ENCODE data around the gene MTX3.

Gene MTX3

DNA sequence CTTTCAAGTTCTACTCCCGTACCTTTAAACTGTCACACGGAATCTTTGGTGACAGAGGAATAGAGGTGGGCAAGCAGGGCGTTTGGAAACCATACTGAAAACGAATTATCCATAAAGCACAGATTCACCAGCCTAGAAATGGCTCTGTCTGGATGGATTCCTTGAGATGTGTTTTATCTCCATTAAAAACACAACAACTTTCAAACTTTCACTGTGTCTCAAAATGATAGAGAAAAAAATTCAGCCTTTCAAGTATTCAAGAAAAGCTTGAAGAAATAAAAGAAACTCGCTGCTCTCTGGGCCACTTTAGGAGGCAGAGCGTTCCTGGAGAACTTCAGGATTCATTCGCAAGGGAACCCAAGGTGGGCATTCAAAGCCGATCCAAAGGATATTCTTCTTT lies 43.5 kb upstream of the MTX3 start:
- TF ChIP-seq, protein P1, sequence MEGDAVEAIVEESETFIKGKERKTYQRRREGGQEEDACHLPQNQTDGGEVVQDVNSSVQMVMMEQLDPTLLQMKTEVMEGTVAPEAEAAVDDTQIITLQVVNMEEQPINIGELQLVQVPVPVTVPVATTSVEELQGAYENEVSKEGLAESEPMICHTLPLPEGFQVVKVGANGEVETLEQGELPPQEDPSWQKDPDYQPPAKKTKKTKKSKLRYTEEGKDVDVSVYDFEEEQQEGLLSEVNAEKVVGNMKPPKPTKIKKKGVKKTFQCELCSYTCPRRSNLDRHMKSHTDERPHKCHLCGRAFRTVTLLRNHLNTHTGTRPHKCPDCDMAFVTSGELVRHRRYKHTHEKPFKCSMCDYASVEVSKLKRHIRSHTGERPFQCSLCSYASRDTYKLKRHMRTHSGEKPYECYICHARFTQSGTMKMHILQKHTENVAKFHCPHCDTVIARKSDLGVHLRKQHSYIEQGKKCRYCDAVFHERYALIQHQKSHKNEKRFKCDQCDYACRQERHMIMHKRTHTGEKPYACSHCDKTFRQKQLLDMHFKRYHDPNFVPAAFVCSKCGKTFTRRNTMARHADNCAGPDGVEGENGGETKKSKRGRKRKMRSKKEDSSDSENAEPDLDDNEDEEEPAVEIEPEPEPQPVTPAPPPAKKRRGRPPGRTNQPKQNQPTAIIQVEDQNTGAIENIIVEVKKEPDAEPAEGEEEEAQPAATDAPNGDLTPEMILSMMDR (IDR thresholded peaks at IDR 0.05; ENCODE audit: low read depth, low read length), result no peak
- no peak for DNase-seq (ENCODE audit: extremely low read depth, low read depth)

- no peak for DNase-seq (ENCODE audit: extremely low read depth, low read depth)
- TF ChIP-seq, protein P1 (IDR thresholded peaks at IDR 0.05; ENCODE audit: low read depth, low read length), result no peak
These were observed 42.5 kb upstream of the MTX3 start for GRCh38 chr5:80033513-80033912.

- DNase-seq (ENCODE audit: extremely low read depth, low read depth), result no peak
- TF ChIP-seq, protein P1 (IDR thresholded peaks at IDR 0.05; ENCODE audit: low read depth, low read length), result no peak
These were observed 40.0 kb upstream of the MTX3 start for GRCh38 chr5:80031109-80031508.

GRCh38 chr5:80026841-80027240 lies 35.8 kb upstream of the MTX3 start:
- TF ChIP-seq, protein P1 (IDR thresholded peaks at IDR 0.05; ENCODE audit: low read depth, low read length), result no peak
- DNase-seq (ENCODE audit: extremely low read depth, low read depth), result no peak

DNA sequence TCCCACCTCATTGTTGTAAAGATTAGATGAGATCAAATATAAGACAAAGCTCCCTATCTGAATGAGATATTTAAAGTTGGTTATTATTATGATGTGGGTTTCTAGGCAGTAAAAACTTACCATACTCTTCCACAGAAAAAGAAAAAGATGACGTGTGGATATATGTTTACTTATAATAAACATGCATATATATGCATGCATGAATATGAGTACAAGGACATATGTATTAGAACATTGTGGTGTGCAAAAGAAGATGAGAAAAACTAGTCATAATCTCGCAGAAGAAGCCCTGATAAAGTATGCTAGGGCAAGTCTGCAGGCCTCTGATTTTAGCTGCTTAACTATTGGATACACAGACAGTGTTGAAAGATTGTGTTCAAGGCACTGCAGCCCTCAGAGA lies 34.0 kb upstream of the MTX3 start:
- DNase-seq (ENCODE audit: extremely low read depth, low read depth), result no peak
- TF ChIP-seq, protein P1 (IDR thresholded peaks at IDR 0.05; ENCODE audit: low read depth, low read length), result no peak

DNA sequence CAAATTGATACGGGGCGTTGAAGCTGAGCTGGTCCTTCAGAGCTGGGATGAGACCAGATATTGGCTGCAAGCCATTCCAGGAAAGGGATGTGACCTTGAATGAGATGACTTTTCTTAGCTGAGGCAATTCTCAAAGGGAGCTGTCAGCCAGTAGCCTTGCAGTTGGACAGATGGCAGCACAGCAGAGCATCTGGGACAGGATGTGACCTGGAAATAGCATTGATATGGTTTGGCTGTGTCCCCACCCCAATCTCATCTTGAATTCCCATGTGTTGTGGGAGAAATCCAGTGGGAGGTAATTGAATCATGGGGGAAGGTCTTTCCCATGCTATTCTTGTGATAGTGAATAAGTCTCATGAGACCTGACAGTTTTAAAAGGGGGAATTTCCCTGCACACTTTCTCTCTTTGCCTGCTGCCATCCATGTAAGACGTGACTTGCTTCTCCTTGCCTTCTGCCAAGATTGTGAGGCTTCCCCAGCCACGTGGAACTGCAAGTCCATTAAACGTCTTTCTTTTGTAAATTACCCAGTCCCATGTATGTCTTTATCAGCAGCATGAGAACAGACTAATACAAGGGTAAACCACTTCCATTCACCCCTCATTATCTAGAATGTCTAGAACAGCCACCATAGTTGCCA lies 19.8 kb upstream of the MTX3 start:
- DNase-seq (ENCODE audit: extremely low read depth, low read depth), result no peak
- TF ChIP-seq, protein P1 (IDR thresholded peaks at IDR 0.05; ENCODE audit: low read depth, low read length), result no peak

- TF ChIP-seq, protein P1 (IDR thresholded peaks at IDR 0.05; ENCODE audit: low read depth, low read length), result no peak
- no peak for DNase-seq (ENCODE audit: extremely low read depth, low read depth)
These were observed 18.1 kb upstream of the MTX3 start for GRCh38 chr5:80008995-80009765.
